ENCODE results near the gene AHCYL2. TPM values are rescaled to one million over a fixed set of nuclear protein-coding genes. Genes with fewer than 3 reads are reported as not detected.
A peak's percentile ranks its signal among the peaks of the same experiment; 100 is the strongest.

Gene AHCYL2
- total RNA-seq, 4 donors from 2014 or later: 83.2 to 149 (median 101) TPM

DNA sequence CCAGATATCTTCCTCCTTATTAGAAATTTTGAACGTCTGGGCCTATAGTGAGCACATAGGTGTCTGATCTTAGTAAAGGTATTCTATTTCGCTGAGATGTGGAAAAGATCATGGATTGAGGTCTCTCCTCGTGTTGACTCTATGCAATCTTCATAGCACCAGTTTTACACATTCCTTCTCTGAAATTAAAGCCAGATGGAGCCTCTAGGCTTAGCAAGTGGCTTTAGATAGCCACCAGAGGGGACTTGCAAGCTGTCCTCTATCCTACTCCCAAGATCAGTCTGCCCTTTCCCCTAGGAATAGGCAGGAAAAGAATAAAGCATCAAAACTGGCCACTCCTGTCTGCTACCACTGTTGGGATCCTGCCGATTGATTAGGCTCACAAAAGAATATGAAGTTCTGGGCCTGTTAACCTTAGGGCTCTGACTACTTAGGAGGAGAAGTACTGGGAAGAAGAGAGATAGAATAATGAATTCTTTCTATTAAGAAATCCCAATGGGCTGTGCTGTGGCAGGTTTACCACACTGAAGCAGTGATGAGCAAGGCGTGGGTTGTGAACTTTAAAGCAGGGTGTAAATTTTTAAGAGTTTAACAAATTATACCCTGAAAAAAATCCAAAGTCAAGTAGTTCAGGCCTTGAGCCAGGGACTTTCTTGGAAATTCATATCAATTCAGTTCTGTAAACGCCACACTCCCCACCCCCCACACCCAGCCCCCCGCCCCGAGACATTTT, 207.2 kb downstream of the AHCYL2 start:
- no peak overlapping the region for H3K27ac ChIP-seq
- intact Hi-C loops (cut with DNase I): no loop called here
- H3K9me3 ChIP-seq: no peaks in the 10 kb centered on the region
- no peak for TF ChIP-seq POLR2A (IDR thresholded peaks at IDR 0.05)
- TF ChIP-seq, protein P1, sequence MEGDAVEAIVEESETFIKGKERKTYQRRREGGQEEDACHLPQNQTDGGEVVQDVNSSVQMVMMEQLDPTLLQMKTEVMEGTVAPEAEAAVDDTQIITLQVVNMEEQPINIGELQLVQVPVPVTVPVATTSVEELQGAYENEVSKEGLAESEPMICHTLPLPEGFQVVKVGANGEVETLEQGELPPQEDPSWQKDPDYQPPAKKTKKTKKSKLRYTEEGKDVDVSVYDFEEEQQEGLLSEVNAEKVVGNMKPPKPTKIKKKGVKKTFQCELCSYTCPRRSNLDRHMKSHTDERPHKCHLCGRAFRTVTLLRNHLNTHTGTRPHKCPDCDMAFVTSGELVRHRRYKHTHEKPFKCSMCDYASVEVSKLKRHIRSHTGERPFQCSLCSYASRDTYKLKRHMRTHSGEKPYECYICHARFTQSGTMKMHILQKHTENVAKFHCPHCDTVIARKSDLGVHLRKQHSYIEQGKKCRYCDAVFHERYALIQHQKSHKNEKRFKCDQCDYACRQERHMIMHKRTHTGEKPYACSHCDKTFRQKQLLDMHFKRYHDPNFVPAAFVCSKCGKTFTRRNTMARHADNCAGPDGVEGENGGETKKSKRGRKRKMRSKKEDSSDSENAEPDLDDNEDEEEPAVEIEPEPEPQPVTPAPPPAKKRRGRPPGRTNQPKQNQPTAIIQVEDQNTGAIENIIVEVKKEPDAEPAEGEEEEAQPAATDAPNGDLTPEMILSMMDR (IDR thresholded peaks at IDR 0.05): no peak
- H3K27me3 ChIP-seq: no peaks in the 10 kb centered on the region
- peaks cover 6 to 10% of the 10 kb centered on the region in 2 donors for H3K36me3 ChIP-seq
- peaks cover 10 to 14% of the 10 kb centered on the region in 2 donors for H3K4me1 ChIP-seq
- no peak for DNase-seq
- WGBS, 2 donors: 80 to 83% methylated on average over 8 of the region's 8 CpGs
- H3K4me3 ChIP-seq (replicated peaks in 1 of 3): no peak overlapping the region

- no peaks in the 10 kb centered on the region for H3K9me3 ChIP-seq
- DNase-seq: peak; percentile 91 to 94
- intact Hi-C loops (cut with DNase I): no loop called here
- no peaks in the 10 kb centered on the region for H3K27me3 ChIP-seq
- peak within 1 kb of the TSS in 1 of 3 donors; percentile 10 for H3K27ac ChIP-seq
- H3K36me3 ChIP-seq: no peaks in the 10 kb centered on the region
- H3K4me3 ChIP-seq (replicated peaks in 1 of 3): peak within 1 kb of the TSS; percentile 54 to 66 (median 60)
- peak in 1 of 2 donors; percentile 79 for TF ChIP-seq POLR2A (IDR thresholded peaks at IDR 0.05)
- TF ChIP-seq, protein P1 (IDR thresholded peaks at IDR 0.05): peak in 1 of 6 experiments; percentile 5
- WGBS, 2 donors: 1 to 2% methylated on average over 35 to 59 of the region's 75 CpGs
- peaks cover 10 to 14% of the 10 kb centered on the region in 2 donors for H3K4me1 ChIP-seq
Measured at GRCh38 chr7:129433847-129434674, 209.2 kb downstream of the AHCYL2 start, which contains the start of gene STRIP2. STRIP2 (plus strand) TSS chr7:129434432; CDS start chr7:129434473, 41 bp downstream.

- TF ChIP-seq, protein P1 (IDR thresholded peaks at IDR 0.05): no peak
- TF ChIP-seq POLR2A (IDR thresholded peaks at IDR 0.05): no peak
- H3K9me3 ChIP-seq: no peaks in the 10 kb centered on the region
- peak overlapping the region in 1 of 3 donors; percentile 10 for H3K27ac ChIP-seq
- H3K4me1 ChIP-seq: peaks cover 10 to 14% of the 10 kb centered on the region in 2 donors
- H3K36me3 ChIP-seq: no peaks in the 10 kb centered on the region
- WGBS, 2 donors: 3% methylated on average over 18 to 33 of the region's 44 CpGs
- intact Hi-C loops (cut with DNase I): no loop called here
- H3K27me3 ChIP-seq: no peaks in the 10 kb centered on the region
- DNase-seq: peak; percentile 2 to 8
- peak overlapping the region; percentile 54 to 66 (median 60) for H3K4me3 ChIP-seq (replicated peaks in 1 of 3)
Measured at GRCh38 chr7:129434675-129435318, 210.0 kb downstream of the AHCYL2 start.

DNA sequence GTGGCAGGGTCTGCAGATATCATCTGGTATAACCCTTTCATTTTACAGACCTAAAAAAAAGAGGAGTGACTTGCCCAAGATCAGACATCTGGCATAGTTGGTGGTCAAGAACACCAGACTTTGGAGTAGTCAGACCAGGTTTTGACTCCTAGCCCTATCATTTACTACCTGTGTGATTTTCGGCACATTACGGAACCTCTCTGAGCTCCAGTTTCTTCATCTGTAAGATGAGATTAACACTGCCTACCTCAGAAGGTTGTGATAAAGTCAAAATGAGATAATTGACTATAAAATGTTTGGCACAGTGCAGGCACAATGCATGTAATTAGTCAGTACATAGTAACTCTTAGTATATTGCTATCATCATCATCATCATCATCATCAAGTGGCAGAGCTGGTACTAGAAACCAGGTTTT, 210.6 kb downstream of the AHCYL2 start:
- Histone ChIP-seq H3K9me3 (no peaks in the 10 kb centered on the region), H3K27me3 (no peaks in the 10 kb centered on the region), H3K4me3 (replicated peaks in 1 of 3) (peak overlapping the region in 1 of 3 donors; percentile 60), H3K4me1 (peaks cover 10 to 14% of the 10 kb centered on the region in 2 donors), H3K36me3 (no peaks in the 10 kb centered on the region), H3K27ac (no peak overlapping the region)
- TF ChIP-seq POLR2A (IDR thresholded peaks at IDR 0.05): no peak
- TF ChIP-seq, protein P1 (IDR thresholded peaks at IDR 0.05): no peak
- DNase-seq: no peak
- intact Hi-C loops (cut with DNase I): no loop called here
- WGBS, 2 donors: 95 to 97% methylated on average over 2 of the region's 2 CpGs
